GM12878 (cell line): ENCODE results near the gene BCLAF3. TPM values are rescaled to one million over a fixed set of nuclear protein-coding genes. Genes with fewer than 3 reads are reported as not detected.

Experiments used
- ATAC-seq: fragments of 200-7000 bp; cut with Tn5 transposase; 3 replicates; pipeline ENCODE4 v1.9.1; 2020; ENCODE audit warnings: mild to moderate bottlenecking, moderate library complexity
- BruUV-seq: library from RNA; stranded (reverse); fragments of 400-500 nt; replicated peaks from 2 replicates; lab custom pipeline; 2021; lab: Mats Ljungman, UMichigan
- CTCF ChIA-PET: fragments of 300-600 bp; sonication (Branson Sonifier 250); formaldehyde crosslinking; extraction: SDS; loops from one replicate; lab custom pipeline; 2021; ENCODE audit warnings: inconsistent platforms; lab: Yijun Ruan, JAX
- POLR2A ChIA-PET: fragments of 350-600 bp; formaldehyde crosslinking; extraction: SDS; loops from one replicate; lab custom pipeline; 2021; ENCODE audit warnings: inconsistent platforms; lab: Charles Lee
- RAD21 ChIA-PET: fragments of 300-600 bp; sonication (Branson Sonifier 250); formaldehyde crosslinking; loops from one replicate; lab custom pipeline; 2023; ENCODE audit warnings: antibody characterized with exemption; ENCODE audit not compliant: unreplicated experiment; lab: Charles Lee
- SMC1A ChIA-PET: fragments of 300-600 bp; sonication (Branson Sonifier 250); formaldehyde crosslinking; loops from one replicate; lab custom pipeline; 2023; ENCODE audit not compliant: unreplicated experiment, uncharacterized antibody; lab: Charles Lee
- DNase-seq: peaks from one replicate; pipeline ENCODE4 v3.0.0-alpha.2; 2011; ENCODE audit warnings: low read depth, low spot score
- FAIRE-seq: peaks from 3 replicates; lab custom pipeline; 2011; peaks lifted over from hg19 to GRCh38; lab: Jason Lieb, UNC
- H2AFZ ChIP-seq: 2 replicates; pipeline ENCODE4 v1.6.0; 2011; ENCODE audit warnings: low read depth, low read length, control low read depth; ENCODE audit not compliant: control insufficient read depth
- H3K27ac ChIP-seq: 2 replicates; pipeline ENCODE4 v1.5.1; 2011; ENCODE audit warnings: control low read depth; ENCODE audit not compliant: control insufficient read depth, insufficient read depth
- H3K27me3 ChIP-seq, 2 experiments: replicated peaks in 1 of 2; 2 replicates each; pipeline versions ENCODE4 v1.6.0 to v1.6.1; 2011; ENCODE audit warnings: low read length in 1 of 2; ENCODE audit not compliant: control insufficient read depth in 2 of 2, insufficient read depth in 2 of 2
- H3K36me3 ChIP-seq, 2 experiments: 2 replicates each; pipeline ENCODE4 v1.5.1; 2011; ENCODE audit warnings: low read length in 1 of 2; ENCODE audit not compliant: control insufficient read depth in 2 of 2, insufficient read depth in 2 of 2
- H3K4me1 ChIP-seq: 2 replicates; pipeline ENCODE4 v1.6.1; 2011; ENCODE audit warnings: mild to moderate bottlenecking, low read length, moderate library complexity, mixed read lengths; ENCODE audit not compliant: control insufficient read depth, insufficient read depth
- H3K4me2 ChIP-seq: 2 replicates; pipeline ENCODE4 v1.6.0; 2011; ENCODE audit warnings: control low read depth; ENCODE audit not compliant: control insufficient read depth, insufficient read depth
- H3K4me3 ChIP-seq: fragments of 200-600 bp; sonication (generic); 2 replicates; pipeline ENCODE4 v1.5.1; 2016
- H3K79me2 ChIP-seq: 2 replicates; pipeline ENCODE4 v1.6.0; 2011; ENCODE audit warnings: low read length; ENCODE audit not compliant: control insufficient read depth, insufficient read depth
- H3K9ac ChIP-seq: 2 replicates; pipeline ENCODE4 v1.8.0; 2011; ENCODE audit warnings: low read length, control low read depth, mixed read lengths; ENCODE audit not compliant: control insufficient read depth, insufficient read depth
- H3K9me3 ChIP-seq: replicated peaks from 3 replicates; pipeline ENCODE4 v1.5.1; 2011; ENCODE audit warnings: mild to moderate bottlenecking, low read length; ENCODE audit not compliant: control insufficient read depth, insufficient read depth
- H4K20me1 ChIP-seq: 2 replicates; pipeline ENCODE4 v1.6.0; 2011; ENCODE audit not compliant: control insufficient read depth, insufficient read depth
- BHLHE40 ChIP-seq, 2 experiments: fragments of 450-650 bp in 1 of 2; IDR thresholded peaks; 2 replicates each; pipeline ENCODE4 v1.6.1; 2011 to 2017; ENCODE audit warnings: low read depth in 2 of 2, borderline replicate concordance in 1 of 2, improper control_type of control experiment in 1 of 2, low read length in 1 of 2, mild to moderate bottlenecking in 1 of 2
- CBFB ChIP-seq: IDR thresholded peaks from 2 replicates; pipeline ENCODE4 v1.6.1; 2016; ENCODE audit warnings: antibody characterized with exemption, low read depth
- CREB1 ChIP-seq: IDR thresholded peaks from 2 replicates; pipeline ENCODE4 v1.6.1; 2012; ENCODE audit warnings: low read depth, mild to moderate bottlenecking, inconsistent platforms
- E4F1 ChIP-seq: fragments of 450-650 bp; IDR thresholded peaks from 2 replicates; pipeline ENCODE4 v1.6.1; 2018; ENCODE audit warnings: borderline replicate concordance, mild to moderate bottlenecking; ENCODE audit not compliant: partially characterized antibody
- IRF3 ChIP-seq: fragments of 450-650 bp; IDR thresholded peaks from 2 replicates; pipeline ENCODE4 v1.6.1; 2014; ENCODE audit warnings: mild to moderate bottlenecking
- MAX ChIP-seq: IDR thresholded peaks from 2 replicates; pipeline ENCODE4 v1.6.1; 2012; ENCODE audit warnings: low read depth, low read length, improper control_type of control experiment
- SP1 ChIP-seq: IDR thresholded peaks from one replicate; pipeline ENCODE4 v1.6.1; 2011; ENCODE audit warnings: low read depth, low read length
- SPI1 ChIP-seq: IDR thresholded peaks from 2 replicates; pipeline ENCODE4 v1.6.1; 2011; ENCODE audit warnings: low read depth, mild to moderate bottlenecking, low read length, moderate library complexity, borderline replicate concordance; ENCODE audit not compliant: insufficient read depth
- TARDBP ChIP-seq: IDR thresholded peaks from 2 replicates; pipeline ENCODE4 v1.6.1; 2016; ENCODE audit warnings: borderline replicate concordance
- TCF7 ChIP-seq: IDR thresholded peaks from 2 replicates; pipeline ENCODE4 v1.6.1; 2014; ENCODE audit warnings: antibody characterized with exemption, borderline replicate concordance
- USF1 ChIP-seq: IDR thresholded peaks from 2 replicates; pipeline ENCODE4 v1.6.1; 2011; ENCODE audit warnings: borderline replicate concordance, low read depth, mild to moderate bottlenecking, moderate library complexity, mixed read lengths, low read length; ENCODE audit not compliant: insufficient read depth; ENCODE audit errors: extremely low read length
- ZNF207 ChIP-seq: fragments of 450-650 bp; IDR thresholded peaks from 2 replicates; pipeline ENCODE4 v1.6.1; 2014; ENCODE audit warnings: antibody characterized with exemption, mild to moderate bottlenecking, borderline replicate concordance
- WGBS: methylation state at CpG from one replicate; pipeline ENCODE4 v1.1.6; 2016; ENCODE audit warnings: low lambda C conversion rate; ENCODE audit not compliant: insufficient replicate concordance, insufficient coverage; ENCODE audit errors: missing lambda C conversion rate; 5-methylcytosine and 5-hydroxymethylcytosine counted together
- in situ Hi-C: fragments of 300-500 bp; cut with MboI; formaldehyde crosslinking; loops from 9 replicates; pipeline ENCODE4 v1.14.3; 2018; ENCODE audit warnings: mixed read lengths
- intact Hi-C: fragments of 100-400 bp; cut with micrococcal nuclease; formaldehyde crosslinking; loops from one replicate; pipeline ENCODE4 v1.14.2; 2022; ENCODE audit not compliant: unreplicated experiment
- polyA plus RNA-seq, 11 experiments: library from polyadenylated mRNA; depleted of rRNA in 4 of 11; unstranded in 6 of 11; stranded (reverse) in 5 of 11; fragments of >200 nt; fragmentation: Nextera tagmentation in 4 of 11; fragmentation: Illumina TruSeq in 1 of 11; extraction: Ambion mirVana in 4 of 11; extraction: Trizol in 1 of 11; gene quantifications; 1 replicate in 1 of 11; 2 replicates in 10 of 11; pipeline versions ENCODE4 v1.2.1 to v1.2.3, GENCODE V29; 2011 to 2016; ENCODE audit warnings: inconsistent platforms in 2 of 11, missing spikeins in 2 of 11, low read depth in 1 of 11
- total RNA-seq, 4 experiments: library from RNA; depleted of rRNA in 3 of 4; stranded (reverse); fragments of >200 nt in 3 of 4; fragmentation: Illumina TruSeq in 1 of 4; extraction: Trizol in 1 of 4; gene quantifications; 2 replicates each; pipeline versions ENCODE4 v1.2.1 to v1.2.3, GENCODE V29; 2013 to 2021
- TF ChIP-seq, protein P1 (sequence below): fragments of 150-350 bp; IDR thresholded peaks from 2 replicates; pipeline ENCODE4 v1.6.1; 2014; ENCODE audit warnings: mild to moderate bottlenecking, low read depth, low read length
- TF ChIP-seq, protein P2 (sequence below): IDR thresholded peaks from 2 replicates; pipeline ENCODE4 v1.6.1; 2012; ENCODE audit warnings: low read depth, low read length, improper control_type of control experiment

Gene BCLAF3
- total and polyA plus RNA-seq, 10 of the 15 experiments (the other 5 are each of a cell fraction or from before 2014, with no cell fraction given): 0.74 to 4.4 (median 2.6) TPM

- TF ChIP-seq E4F1 (no peak), CBFB (no peak), SP1 (no peak), IRF3 (no peak), TCF7 (no peak), SPI1 (no peak), CREB1 (no peak)
- TF ChIP-seq, protein P1, sequence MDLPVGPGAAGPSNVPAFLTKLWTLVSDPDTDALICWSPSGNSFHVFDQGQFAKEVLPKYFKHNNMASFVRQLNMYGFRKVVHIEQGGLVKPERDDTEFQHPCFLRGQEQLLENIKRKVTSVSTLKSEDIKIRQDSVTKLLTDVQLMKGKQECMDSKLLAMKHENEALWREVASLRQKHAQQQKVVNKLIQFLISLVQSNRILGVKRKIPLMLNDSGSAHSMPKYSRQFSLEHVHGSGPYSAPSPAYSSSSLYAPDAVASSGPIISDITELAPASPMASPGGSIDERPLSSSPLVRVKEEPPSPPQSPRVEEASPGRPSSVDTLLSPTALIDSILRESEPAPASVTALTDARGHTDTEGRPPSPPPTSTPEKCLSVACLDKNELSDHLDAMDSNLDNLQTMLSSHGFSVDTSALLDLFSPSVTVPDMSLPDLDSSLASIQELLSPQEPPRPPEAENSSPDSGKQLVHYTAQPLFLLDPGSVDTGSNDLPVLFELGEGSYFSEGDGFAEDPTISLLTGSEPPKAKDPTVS: no peak
Measured at GRCh38 chrX:20038966-20039365, 48.1 kb upstream of the BCLAF3 start (continued).

DNA sequence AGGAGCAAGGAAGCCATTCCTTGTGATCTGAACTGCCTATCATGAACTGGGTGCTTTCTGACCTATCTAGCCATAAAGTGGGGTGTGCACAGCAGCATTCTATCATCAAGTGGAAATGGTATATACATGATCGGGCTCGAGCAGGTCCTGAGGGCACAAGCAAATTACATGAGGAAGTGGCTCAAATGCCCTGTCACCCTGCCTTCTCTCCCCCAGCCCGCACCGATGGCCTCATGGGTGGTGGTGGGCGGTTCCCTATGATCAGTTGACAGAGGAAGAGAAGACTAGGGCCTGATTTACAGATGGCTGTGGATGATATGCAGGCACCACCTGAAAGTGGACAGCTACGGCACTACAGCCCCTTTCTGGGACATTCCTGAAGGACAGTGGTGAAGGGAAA lies 46.3 kb upstream of the BCLAF3 start:
- POLR2A ChIA-PET: no interaction called here
- H3K4me3 ChIP-seq: no peak overlapping the region
- H3K27me3 ChIP-seq: no peaks in the 10 kb centered on the region
- CTCF ChIA-PET: no interaction called here
- SMC1A ChIA-PET: no interaction called here
- no peak overlapping the region for H3K9ac ChIP-seq
- 35% methylated on average over 6 of the region's 6 CpGs for WGBS
- intact Hi-C loops: no loop called here
- DNase-seq: no peak
- H3K4me2 ChIP-seq: no peak overlapping the region
- no peaks in the 10 kb centered on the region for H3K36me3 ChIP-seq
- RAD21 ChIA-PET: no interaction called here
- H3K9me3 ChIP-seq: no peaks in the 10 kb centered on the region
- in situ Hi-C loops: no loop called here
- FAIRE-seq: no peak
- H3K4me1 ChIP-seq: no peaks in the 10 kb centered on the region
- no peaks in the 10 kb centered on the region for H4K20me1 ChIP-seq
- BruUV-seq: no TSS peak
- H2AFZ ChIP-seq: no peak overlapping the region
- no peaks in the 10 kb centered on the region for H3K79me2 ChIP-seq
- no peak; the same call in 2 of the 3 replicates for ATAC-seq
- no peak overlapping the region for H3K27ac ChIP-seq
- TF ChIP-seq, protein P2, sequence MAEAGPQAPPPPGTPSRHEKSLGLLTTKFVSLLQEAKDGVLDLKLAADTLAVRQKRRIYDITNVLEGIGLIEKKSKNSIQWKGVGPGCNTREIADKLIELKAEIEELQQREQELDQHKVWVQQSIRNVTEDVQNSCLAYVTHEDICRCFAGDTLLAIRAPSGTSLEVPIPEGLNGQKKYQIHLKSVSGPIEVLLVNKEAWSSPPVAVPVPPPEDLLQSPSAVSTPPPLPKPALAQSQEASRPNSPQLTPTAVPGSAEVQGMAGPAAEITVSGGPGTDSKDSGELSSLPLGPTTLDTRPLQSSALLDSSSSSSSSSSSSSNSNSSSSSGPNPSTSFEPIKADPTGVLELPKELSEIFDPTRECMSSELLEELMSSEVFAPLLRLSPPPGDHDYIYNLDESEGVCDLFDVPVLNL: no peak
- no peak for TF ChIP-seq USF1
- no peak for TF ChIP-seq BHLHE40 (IDR thresholded peaks at IDR 0.05; ENCODE audit: borderline replicate concordance in 1 of 2, low read depth in 2 of 2, low read length in 1 of 2)
- TF ChIP-seq IRF3: no peak
- TF ChIP-seq ZNF207: no peak
- no peak for TF ChIP-seq MAX
- TF ChIP-seq TARDBP: no peak
